Measurements from ENCODE around the gene FIZ1. TPM values are rescaled to one million over a fixed set of nuclear protein-coding genes. Genes with fewer than 3 reads are reported as not detected.

FIZ1 gene
- total RNA-seq, 4 donors from 2014 or later = 9.0 to 18.5 (median 14.0) TPM

DNA sequence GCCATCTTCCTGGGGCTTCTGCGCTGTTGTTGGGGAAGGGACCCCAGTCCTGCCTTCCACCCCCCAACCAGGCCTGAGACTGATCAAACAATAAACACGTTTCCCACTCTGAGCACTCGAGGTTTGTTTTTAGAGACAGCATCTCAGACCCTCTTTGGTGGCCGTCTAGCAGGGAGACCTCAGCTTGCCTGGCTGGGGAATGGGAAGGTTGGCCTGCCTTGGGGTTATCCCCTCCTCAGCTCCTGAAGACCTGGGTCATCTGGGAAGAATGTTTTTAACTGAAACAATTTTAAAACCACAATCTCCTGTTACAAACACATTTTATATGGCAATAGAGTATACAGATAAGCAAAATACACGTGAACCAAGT lies 46.2 kb upstream of the FIZ1 start:
- no peak overlapping the region for H3K4me3 ChIP-seq (replicated peaks in 1 of 3)
- H3K27me3 ChIP-seq = no peaks in the 10 kb centered on the region
- intact Hi-C loops (cut with DNase I) = no loop called here
- H3K27ac ChIP-seq = no peak overlapping the region
- WGBS, 2 donors = 53 to 72% methylated on average over 5 of the region's 5 CpGs
- TF ChIP-seq, protein P1, sequence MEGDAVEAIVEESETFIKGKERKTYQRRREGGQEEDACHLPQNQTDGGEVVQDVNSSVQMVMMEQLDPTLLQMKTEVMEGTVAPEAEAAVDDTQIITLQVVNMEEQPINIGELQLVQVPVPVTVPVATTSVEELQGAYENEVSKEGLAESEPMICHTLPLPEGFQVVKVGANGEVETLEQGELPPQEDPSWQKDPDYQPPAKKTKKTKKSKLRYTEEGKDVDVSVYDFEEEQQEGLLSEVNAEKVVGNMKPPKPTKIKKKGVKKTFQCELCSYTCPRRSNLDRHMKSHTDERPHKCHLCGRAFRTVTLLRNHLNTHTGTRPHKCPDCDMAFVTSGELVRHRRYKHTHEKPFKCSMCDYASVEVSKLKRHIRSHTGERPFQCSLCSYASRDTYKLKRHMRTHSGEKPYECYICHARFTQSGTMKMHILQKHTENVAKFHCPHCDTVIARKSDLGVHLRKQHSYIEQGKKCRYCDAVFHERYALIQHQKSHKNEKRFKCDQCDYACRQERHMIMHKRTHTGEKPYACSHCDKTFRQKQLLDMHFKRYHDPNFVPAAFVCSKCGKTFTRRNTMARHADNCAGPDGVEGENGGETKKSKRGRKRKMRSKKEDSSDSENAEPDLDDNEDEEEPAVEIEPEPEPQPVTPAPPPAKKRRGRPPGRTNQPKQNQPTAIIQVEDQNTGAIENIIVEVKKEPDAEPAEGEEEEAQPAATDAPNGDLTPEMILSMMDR (IDR thresholded peaks at IDR 0.05) = no peak
- TF ChIP-seq POLR2A (IDR thresholded peaks at IDR 0.05) = no peak
- no peak for DNase-seq
- H3K36me3 ChIP-seq = peaks cover 0 to 5% of the 10 kb centered on the region in 2 donors
- no peaks in the 10 kb centered on the region for H3K9me3 ChIP-seq
- H3K4me1 ChIP-seq = peaks cover 35 to 48% of the 10 kb centered on the region in 2 donors

DNA sequence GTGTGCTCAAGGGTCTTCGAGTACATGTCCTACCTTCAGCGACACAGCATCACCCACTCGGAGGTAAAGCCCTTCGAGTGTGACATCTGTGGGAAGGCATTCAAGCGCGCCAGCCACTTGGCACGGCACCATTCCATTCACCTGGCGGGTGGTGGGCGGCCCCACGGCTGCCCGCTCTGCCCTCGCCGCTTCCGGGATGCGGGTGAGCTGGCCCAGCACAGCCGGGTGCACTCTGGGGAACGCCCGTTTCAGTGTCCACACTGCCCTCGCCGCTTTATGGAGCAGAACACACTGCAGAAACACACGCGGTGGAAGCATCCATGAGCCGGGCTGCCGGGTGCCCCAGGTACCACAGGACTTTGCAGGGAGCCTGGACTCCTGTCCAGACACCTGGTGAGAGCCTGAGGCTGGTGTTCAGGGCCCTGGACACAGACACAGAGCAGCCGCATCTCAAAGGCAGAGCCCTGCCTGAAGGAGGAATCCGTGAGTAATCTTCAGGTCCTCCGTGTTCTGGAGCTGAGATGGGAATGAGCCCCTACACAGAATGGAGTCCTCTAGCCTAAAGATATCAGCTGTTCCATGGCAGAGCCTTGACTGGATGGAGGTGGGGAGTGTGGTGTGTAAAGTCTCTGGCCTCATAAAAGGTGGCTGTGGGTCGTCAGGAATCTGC lies 45.7 kb upstream of the FIZ1 start:
- DNase-seq = no peak
- Histone ChIP-seq H3K4me3 (replicated peaks in 1 of 3) (no peak overlapping the region), H3K27me3 (no peaks in the 10 kb centered on the region), H3K36me3 (peaks cover 0 to 5% of the 10 kb centered on the region in 2 donors), H3K27ac (no peak overlapping the region), H3K4me1 (peaks cover 40 to 53% of the 10 kb centered on the region in 2 donors), H3K9me3 (no peaks in the 10 kb centered on the region)
- 79 to 89% methylated on average over 8 to 11 of the region's 28 CpGs for WGBS, 2 donors
- intact Hi-C loops (cut with DNase I) = no loop called here
- no peak for TF ChIP-seq POLR2A (IDR thresholded peaks at IDR 0.05)
- TF ChIP-seq, protein P1 (IDR thresholded peaks at IDR 0.05) = no peak

DNA sequence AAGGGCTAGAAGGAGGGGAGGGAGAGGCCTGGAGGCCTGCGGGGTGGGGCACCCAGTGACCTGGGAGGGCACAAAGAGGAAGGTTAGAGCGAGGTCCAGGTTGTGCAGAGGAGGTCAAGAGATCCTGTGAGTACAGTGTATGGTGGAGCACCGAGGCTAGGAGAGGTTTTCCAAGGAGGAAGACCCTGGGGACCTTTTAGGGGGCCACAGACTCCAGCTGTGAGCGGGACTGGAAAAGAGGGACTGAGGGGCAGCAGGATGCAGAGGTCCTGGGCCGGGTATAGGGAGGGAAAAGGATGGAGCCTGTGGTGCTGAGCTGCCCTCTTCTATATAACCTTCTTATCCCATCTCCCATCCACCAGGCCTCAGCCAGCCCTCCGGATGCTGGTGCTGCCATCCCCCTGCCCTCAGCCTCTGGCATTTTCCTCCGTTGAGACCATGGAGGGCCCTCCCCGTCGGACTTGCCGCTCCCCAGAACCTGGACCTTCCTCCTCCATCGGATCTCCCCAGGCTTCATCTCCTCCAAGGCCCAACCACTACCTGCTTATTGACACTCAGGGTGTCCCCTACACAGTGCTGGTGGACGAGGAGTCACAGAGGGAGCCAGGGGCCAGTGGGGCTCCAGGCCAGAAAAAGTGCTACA lies 45.0 kb upstream of the FIZ1 start:
- peaks cover 0 to 5% of the 10 kb centered on the region in 2 donors for H3K36me3 ChIP-seq
- no peaks in the 10 kb centered on the region for H3K9me3 ChIP-seq
- peaks cover 42 to 58% of the 10 kb centered on the region in 2 donors for H3K4me1 ChIP-seq
- DNase-seq = no peak
- H3K27ac ChIP-seq = peak overlapping the region in 1 of 3 donors; percentile 93
- no peaks in the 10 kb centered on the region for H3K27me3 ChIP-seq
- intact Hi-C loops (cut with DNase I) = no loop called here
- peak overlapping the region in 2 of 3 donors; percentile 34 to 84 for H3K4me3 ChIP-seq (replicated peaks in 1 of 3)
- WGBS, 2 donors = 51 to 58% methylated on average over 12 of the region's 12 CpGs
- TF ChIP-seq, protein P1 (IDR thresholded peaks at IDR 0.05) = no peak
- no peak for TF ChIP-seq POLR2A (IDR thresholded peaks at IDR 0.05)

DNA sequence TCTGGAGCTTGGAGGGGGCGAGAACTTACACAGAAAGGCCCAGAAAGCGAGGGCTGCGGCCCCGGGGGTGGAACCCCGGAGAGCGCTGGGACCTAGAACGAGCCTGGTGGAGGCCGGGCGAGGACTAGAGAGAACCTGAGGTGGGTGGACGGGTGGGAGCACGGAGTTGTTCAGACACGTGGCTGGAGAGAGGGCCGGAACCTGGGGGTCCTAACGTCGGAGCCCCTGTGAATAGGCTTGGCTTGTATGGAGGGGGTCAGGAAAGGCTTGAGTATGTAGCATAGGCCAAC lies 44.5 kb upstream of the FIZ1 start:
- Histone ChIP-seq H3K9me3 (no peaks in the 10 kb centered on the region), H3K27me3 (no peaks in the 10 kb centered on the region), H3K36me3 (peaks cover 0 to 5% of the 10 kb centered on the region in 2 donors), H3K4me1 (peaks cover 37 to 55% of the 10 kb centered on the region in 2 donors), H3K27ac (peak overlapping the region; percentile 31 to 96 (median 93)), H3K4me3 (replicated peaks in 1 of 3) (peak overlapping the region; percentile 34 to 84 (median 60))
- intact Hi-C loops (cut with DNase I) = no loop called here
- WGBS, 2 donors = 1 to 2% methylated on average over 15 of the region's 15 CpGs
- TF ChIP-seq, protein P1 (IDR thresholded peaks at IDR 0.05) = no peak
- TF ChIP-seq POLR2A (IDR thresholded peaks at IDR 0.05) = no peak
- no peak for DNase-seq

Measured in thyroid gland (tissue), 4 donors.